Hepatic stellate cell (primary cell): ENCODE data around the gene CDHR4.
"Not testable (repeated sequence)": the region's sequence is repeated elsewhere in the genome, so short reads cannot be mapped to it uniquely, and the experiment has no call there.

Experiments
- DNase-seq: peaks from one replicate; pipeline ENCODE4 v3.0.0; 2011; ENCODE audit warnings: low spot score

The CDHR4 gene

GRCh38 chr3:49804141-49805041 is 4.7 kb upstream of the CDHR4 start:
- DNase-seq: no peak

DNA sequence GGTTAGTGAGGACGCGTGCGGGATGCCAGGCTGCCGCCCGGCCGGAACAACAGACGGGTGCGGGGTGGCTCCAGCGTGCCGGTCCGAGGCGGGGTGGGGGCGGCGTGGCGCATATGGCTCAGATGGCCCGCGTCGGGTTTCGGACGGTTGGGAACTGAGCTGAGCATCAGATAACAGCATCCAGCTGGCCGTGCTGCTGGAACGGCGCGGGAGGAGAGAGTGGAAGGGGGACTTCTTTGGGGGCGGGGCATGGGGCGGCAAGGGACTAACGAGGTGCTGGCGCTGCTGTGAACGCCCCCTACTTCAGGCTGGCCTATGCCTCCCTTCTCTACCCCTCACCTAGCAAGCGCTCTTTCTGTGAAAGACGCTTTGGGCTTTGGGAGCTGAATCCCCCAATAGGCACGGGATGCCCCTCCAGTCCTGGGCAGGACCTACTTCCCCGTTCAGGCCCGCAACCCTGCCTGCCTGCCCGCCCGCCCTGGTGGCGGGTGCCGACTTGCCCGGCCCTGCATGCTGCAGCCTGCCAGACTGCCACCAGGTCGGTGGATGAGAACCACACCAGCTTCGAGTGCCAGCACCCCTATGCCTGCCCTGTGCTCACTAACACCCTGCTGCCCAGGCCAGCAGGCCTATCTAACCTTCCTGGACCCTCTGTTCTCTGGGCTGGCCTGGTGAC is 3.9 kb upstream of the CDHR4 start:
- peak; percentile 67 for DNase-seq

DNA sequence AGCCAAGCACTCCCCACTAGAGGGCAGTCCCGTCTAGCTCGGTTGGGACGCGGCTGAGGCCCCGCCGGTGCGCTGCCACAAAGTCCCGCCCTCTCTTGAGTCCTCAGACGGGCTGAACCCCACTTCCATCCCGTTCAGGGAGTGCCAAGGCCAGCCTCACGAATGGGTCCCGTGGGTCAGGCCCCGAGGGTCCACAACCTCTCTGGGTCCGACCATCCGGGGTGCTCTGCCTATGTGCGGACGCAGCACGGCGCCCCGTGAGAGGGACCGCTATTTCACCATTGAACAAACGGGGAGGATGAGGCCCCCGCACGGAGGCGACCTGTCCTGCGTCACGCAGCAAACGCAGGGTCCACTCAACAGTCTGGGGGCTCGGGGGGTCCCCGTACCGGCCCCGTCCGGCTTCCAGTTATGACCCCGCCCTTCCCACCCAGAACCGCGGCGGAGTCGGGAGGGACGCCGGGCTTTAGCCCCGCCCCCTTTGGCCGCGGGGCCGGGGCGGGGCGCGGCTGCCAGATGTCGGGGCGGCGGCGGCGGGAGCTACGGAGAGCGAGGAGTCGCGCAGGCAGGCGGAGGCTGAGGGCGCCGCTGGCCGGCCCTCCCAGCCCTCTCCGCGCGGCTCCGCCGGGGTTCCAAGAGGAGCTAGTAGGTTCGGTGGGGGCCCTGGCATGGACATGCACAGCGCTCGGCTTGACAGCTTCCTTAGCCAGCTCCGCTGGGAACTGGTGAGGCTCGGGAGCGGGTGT is 3.2 kb upstream of the CDHR4 start, which contains the start of gene INKA1:
TSS of gene INKA1 (plus strand) at position 543 of the 746 bp plus-strand sequence. CDS start at position 675, 132 bp downstream.
- peak; percentile 94 for DNase-seq

DNA sequence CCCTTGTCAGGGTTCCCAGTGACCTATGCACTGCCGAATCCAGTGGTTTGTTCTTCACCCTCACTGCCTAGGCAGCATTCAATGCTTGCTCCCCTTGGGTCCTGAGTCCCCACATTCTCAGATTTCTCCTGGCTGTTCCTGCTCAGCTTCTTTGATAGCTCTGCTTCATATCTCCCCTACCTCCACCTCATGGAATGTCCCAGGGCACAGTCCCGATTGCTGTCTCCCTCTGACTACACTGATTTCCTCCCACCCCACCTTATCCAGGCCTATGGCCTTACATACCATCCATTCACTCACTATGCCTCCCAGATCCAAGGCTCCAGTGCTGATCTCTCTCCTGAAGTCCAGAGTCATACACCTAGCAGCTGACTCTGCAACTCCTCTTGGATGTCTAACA is 1.5 kb upstream of the CDHR4 start:
- no peak for DNase-seq

- no peak for DNase-seq
Measured at GRCh38 chr3:49799105-49799504, 568 bp downstream of the CDHR4 start.

DNA sequence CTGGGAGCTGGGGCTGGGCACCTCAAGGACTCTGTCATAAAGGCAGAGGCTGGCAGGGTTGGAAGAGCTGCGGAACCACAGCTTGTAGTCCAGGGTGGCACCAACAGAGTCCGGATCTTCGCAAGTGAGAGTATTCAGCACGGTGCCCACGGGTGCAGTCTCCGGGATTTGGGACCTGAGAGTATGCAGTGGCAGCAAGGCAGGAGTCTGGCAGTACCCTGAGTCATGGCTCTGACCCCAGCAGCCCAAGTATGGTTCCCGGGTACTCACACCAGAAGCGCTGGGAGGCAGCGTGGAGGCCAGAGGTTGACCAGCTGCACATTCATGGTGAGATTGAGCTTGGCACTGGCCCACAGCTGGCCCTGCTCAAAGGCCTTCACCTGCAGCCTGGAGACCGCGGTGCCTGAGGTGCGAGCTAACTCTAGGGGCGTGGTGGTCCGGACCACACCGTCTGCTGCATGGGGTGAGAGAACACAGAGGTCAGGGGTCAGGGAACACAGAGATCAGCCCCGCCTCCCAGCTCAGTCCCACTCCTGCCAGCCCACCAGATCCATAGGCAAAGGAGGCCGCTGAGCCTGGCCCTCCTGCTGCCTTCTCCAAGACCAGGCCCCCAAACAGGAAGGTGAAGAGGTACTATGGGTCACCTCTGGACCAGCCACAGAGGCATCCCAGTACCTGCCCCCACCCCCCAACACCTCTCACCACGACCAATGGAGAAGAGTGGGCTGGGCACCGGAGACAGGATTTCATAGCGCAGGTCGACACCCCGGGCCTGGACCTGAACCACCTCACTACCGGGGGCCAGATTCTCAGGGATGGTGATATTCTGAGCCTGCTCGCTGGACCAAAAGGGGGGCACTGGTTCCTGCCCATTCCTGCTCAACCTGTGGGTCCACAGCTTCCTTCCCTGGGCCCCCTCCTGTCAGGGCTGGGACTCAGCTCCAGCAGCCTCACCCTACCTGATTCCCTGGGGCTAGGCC is 4.5 kb downstream of the CDHR4 start:
- DNase-seq: no peak

DNA sequence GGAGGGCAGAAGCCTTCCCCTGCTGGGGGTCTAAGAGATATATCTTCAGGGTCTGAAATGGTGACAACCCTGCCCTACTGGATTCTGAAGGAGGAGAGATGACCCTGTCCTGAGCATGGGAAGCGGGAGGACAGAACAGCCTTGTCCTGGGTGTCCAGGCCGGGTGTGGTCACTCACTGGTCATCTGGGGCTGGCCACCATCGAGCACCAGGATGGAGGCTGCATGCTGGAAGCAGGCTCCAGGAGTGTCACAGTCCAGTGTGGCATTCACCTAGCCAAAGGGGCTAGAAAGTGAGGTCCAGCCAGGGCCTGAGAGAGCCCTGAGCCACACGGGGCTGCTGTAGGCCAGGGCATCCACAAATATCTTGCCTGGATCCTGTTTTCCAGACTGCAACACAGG is 5.2 kb downstream of the CDHR4 start:
- DNase-seq: no peak

DNA sequence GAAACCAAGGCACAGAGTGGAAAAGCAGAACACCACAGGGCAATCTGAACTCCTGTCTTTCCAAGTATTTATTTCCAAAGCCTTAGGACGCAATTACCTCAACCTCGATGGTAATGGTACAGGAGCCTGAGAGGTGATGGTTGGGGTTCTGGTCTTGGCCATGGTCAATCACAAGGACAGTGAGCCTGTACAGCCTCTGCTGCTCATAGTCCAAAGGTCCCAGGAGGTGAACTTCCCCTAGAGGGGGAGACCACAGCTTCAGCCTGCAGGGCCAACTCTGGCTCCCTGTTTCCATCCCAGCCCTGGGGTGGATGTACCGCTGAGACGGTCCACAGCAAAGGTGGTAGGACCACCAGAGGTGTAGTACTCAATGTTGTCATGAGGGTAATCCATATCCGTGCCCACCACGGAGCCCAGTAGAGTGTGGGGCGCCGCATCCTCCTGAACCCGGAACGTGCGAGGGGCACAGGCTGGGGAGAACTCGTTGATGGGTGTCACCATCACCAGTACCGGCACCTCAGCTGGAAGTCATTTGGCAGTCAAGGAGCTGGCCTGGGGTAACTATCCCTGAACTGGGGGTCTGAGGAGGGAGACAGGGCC is 6.1 kb downstream of the CDHR4 start:
- DNase-seq: no peak

DNA sequence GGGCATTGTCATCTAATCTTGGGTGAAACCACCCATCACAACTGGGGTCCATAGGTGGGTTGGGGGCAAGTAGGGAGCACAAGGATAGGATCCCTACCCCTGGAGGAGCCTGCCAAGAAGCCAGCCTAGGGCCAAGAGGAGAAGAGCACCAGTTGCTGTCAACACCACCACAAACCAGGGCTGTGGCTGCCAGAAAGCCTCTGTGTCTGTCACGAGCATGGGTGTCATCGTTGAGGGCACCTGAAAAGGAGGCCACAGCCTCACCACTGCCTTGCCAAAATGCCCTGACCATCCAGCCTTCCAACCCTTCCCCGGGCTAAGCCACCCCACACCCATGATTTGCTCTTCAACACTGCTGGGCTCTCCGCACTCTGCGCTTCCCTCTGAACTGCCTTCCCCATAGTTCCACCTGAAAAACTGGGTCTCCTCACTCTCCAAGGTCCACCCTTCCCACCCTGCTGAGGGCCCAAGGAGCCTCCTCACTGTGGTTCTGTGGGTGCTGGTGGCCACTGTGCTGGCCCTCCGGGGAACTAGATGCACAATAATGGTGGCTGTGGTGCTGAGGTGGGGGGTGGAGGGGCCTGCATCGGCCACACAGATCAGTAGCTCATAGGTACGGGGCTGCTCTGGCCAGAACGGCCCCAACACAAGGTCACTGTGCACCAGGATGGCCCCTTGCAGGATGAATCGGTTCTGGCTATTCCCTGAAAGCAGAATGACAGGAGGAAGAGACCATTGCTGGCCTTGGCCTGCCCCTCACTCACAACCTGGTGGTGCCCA is 7.1 kb downstream of the CDHR4 start:
- DNase-seq: no peak

DNA sequence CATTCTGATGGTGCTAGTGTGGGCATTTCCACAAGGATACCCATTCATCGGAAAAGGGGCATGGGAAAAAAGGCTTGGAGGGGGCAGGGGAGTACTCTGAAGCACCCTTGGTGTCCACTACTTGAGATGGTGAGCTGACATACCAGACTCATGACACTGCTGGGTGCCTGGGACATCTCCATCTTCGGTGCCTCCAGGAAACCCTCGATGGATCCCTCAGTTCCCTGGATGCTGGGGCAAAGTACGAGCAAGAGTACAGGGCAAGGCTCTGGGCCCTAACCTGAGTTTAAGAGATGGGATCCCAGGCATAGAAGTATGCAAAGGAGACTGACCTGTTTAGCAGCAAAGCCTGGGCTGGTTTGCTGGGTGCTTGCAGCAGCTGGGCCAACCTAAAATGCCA is 8.1 kb downstream of the CDHR4 start:
- no peak for DNase-seq

- no peak for DNase-seq
Measured at GRCh38 chr3:49790626-49791411, 8.9 kb downstream of the CDHR4 start.

- no peak for DNase-seq
Measured at GRCh38 chr3:49788056-49788455, 11.6 kb downstream of the CDHR4 start.

DNA sequence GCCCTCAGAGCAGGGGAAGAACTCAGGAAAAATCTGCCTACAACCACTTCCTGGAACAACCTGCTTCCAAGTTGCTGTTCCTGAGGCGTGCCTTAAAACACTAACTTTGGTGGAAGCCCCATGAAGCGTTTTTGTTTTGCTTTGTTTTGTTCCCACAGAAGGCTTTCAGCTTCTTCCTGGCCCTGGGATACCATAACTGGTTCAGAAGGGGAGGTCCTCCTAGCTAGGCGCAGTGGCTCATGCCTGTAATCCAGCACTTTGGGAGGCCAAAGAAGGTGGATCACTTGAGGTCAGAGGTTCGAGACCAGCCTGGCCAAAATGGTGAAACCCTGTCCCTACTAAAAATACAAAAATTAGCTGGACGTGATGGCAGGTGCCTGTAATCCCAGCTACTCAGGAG is 12.1 kb downstream of the CDHR4 start:
- no peak for DNase-seq

- peak; percentile 6 for DNase-seq
Measured at GRCh38 chr3:49787182-49787464, 12.6 kb downstream of the CDHR4 start.

GRCh38 chr3:49786357-49787181 is 13.1 kb downstream of the CDHR4 start, which contains the start of gene IP6K1:
Gene IP6K1, minus strand, starts transcription at chr3:49786542. Its CDS starts 38,502 bp downstream, at chr3:49748040.
- DNase-seq: peak; percentile 100

DNA sequence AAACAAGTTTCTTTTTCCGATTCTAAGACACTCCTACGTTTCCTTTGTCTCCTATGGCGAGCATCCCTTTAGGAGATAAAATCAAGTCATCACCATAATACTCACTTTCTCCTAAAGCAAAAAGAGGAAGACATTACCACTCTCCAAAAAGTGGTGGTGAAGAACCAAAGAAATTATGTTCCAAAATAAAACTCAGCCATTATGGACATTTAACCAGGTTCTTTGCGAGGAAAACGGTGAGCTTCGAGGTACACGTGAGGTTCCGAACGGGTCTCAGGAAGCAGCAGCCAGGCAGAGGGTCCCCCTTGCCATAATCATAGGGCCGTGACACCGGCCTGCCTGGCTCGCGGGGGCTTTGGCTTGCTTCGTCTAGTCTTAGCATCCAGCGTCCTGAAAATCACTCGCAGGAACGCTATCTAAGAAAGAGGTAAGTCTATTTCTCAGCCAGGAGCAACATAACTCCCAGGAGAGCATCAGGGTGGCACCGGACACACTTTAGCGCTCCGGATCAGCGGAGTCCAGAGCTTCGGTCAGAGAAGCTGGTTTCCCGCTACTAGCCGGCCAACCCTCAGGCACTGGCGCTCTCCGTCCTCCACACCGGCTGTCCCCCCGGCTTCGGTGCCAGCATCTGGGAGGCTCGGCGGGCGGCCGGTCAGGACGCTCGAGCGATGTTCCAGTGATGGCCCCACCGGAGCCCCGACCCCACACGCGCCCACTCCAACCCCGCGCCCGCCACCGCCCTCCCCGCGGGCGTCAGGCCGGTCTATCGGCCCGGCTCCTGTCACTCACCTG is 13.9 kb downstream of the CDHR4 start:
- DNase-seq: peak; percentile 63

GRCh38 chr3:49782277-49782676 is 17.4 kb downstream of the CDHR4 start:
- not testable (repeated sequence) for DNase-seq
